ENCODE measurements around the gene DMD.
A peak's percentile ranks its signal among the peaks of the same experiment; 100 is the strongest.

DMD gene

GRCh38 chrX:31847773-31848172, 1363.6 kb downstream of the DMD start:
- TF ChIP-seq, protein P1, sequence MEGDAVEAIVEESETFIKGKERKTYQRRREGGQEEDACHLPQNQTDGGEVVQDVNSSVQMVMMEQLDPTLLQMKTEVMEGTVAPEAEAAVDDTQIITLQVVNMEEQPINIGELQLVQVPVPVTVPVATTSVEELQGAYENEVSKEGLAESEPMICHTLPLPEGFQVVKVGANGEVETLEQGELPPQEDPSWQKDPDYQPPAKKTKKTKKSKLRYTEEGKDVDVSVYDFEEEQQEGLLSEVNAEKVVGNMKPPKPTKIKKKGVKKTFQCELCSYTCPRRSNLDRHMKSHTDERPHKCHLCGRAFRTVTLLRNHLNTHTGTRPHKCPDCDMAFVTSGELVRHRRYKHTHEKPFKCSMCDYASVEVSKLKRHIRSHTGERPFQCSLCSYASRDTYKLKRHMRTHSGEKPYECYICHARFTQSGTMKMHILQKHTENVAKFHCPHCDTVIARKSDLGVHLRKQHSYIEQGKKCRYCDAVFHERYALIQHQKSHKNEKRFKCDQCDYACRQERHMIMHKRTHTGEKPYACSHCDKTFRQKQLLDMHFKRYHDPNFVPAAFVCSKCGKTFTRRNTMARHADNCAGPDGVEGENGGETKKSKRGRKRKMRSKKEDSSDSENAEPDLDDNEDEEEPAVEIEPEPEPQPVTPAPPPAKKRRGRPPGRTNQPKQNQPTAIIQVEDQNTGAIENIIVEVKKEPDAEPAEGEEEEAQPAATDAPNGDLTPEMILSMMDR (IDR thresholded peaks at IDR 0.05; ENCODE audit: low read depth, low read length) = no peak
- no peak overlapping the region for H3K4me3 ChIP-seq (replicated peaks in 1 of 2; ENCODE audit: low read depth in 2 of 2, low read length in 2 of 2)
- no peak for DNase-seq (ENCODE audit: low read depth in 2 of 2)

DNA sequence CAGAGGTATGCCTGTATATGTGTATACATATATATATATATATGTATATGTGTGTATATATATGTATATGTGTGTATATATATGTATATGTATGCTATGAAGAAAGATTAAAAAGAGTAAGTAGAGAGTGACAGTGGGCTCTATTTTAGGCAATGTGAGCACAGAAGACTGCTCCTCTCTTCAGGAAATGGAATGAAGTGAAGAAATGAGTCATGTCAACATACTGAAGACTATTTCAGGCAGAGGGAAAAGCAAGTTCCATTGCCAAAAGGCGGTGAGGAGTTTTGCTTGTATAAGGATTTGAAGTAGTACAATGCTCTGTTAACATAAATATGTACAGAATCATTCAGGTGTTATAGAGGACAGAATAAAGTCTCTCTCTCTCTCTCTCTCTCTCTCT, 1366.3 kb downstream of the DMD start:
- peak; percentile 7 to 10 for DNase-seq (ENCODE audit: low read depth in 2 of 2)
- no peak overlapping the region for H3K4me3 ChIP-seq (replicated peaks in 1 of 2; ENCODE audit: low read depth in 2 of 2, low read length in 2 of 2)
- TF ChIP-seq, protein P1 (IDR thresholded peaks at IDR 0.05; ENCODE audit: low read depth, low read length) = no peak

DNA sequence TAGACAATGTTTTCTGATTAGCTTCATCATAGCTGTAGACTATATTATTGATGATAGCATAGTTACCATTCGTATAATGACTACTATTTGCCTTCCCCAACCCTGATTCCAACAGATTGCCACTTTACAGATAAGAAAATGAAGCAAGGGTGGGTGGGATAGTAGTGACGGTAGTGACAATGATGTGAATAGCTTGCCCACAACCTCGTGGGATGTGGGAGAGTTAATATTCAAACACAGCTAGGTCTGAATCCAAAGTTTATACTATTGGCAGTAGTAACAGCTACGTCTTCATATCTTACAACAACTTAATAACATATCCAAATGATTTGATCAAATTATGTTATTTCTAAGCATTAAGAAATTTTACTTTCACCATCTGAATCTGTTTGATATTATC, 1372.7 kb downstream of the DMD start:
- no peak for DNase-seq (ENCODE audit: low read depth in 2 of 2)
- H3K4me3 ChIP-seq (replicated peaks in 1 of 2; ENCODE audit: low read depth in 2 of 2, low read length in 2 of 2) = no peak overlapping the region

DNA sequence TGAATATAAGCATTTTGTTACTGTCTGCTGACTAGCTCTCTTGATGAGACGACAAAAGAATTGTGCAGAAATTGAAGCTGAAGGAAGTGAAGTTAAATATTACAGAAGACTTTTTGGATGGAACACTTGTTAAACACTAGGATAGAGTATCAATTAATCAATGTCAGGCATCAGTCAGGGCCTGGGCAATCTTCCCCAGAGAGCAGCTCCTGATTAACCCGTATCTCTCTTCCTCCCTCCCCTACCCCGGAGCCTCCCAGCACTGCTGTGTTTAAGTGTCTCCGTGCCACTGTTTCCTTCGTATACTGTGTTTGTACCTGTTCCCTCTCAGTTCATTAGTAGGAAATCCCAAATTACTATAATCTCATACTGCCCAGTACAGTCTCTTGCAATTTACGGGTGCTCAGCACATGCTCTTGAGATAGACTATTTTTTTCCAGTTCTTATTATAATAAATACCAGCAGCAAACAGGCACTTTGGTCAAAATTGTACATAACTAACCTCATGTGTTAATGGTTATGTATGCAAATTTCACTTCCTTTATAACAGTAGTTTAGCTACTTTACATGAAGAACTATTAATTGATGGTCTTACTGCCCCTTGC, 1373.8 kb downstream of the DMD start:
- H3K4me3 ChIP-seq (replicated peaks in 1 of 2; ENCODE audit: low read depth in 2 of 2, low read length in 2 of 2) = no peak overlapping the region
- TF ChIP-seq, protein P1 (IDR thresholded peaks at IDR 0.05; ENCODE audit: low read depth, low read length) = no peak
- DNase-seq (ENCODE audit: low read depth in 2 of 2) = no peak

More for the DNA sequence above, 1372.7 kb downstream of the DMD start:
- TF ChIP-seq, protein P1 (IDR thresholded peaks at IDR 0.05; ENCODE audit: low read depth, low read length) = no peak

GRCh38 chrX:31836479-31836878, 1374.9 kb downstream of the DMD start:
- H3K4me3 ChIP-seq (replicated peaks in 1 of 2; ENCODE audit: low read depth in 2 of 2, low read length in 2 of 2) = no peak overlapping the region
- DNase-seq (ENCODE audit: low read depth in 2 of 2) = no peak
- TF ChIP-seq, protein P1 (IDR thresholded peaks at IDR 0.05; ENCODE audit: low read depth, low read length) = no peak

- H3K4me3 ChIP-seq (replicated peaks in 1 of 2; ENCODE audit: low read depth in 2 of 2, low read length in 2 of 2) = no peak overlapping the region
- peak in 1 of 2 donors; percentile 5 for DNase-seq (ENCODE audit: low read depth in 2 of 2)
- TF ChIP-seq, protein P1 (IDR thresholded peaks at IDR 0.05; ENCODE audit: low read depth, low read length) = no peak
Measured at GRCh38 chrX:31832263-31832662, 1379.1 kb downstream of the DMD start.
